Stimulated activated CD8-positive, alpha-beta memory T cell treated with anti-CD3 and anti-CD28 coated beads, Interleukin-15, amount 100 ng/mL, for 4 hours (primary cell): ENCODE results near the gene OR1F1.
"Not testable (repeated sequence)": the region's sequence is repeated elsewhere in the genome, so short reads cannot be mapped to it uniquely, and the experiment has no call there.

ENCODE experiments used
- DNase-seq, 2 donors: peaks; one replicate each; pipeline ENCODE4 v3.0.0-alpha.2; 2020; ENCODE audit warnings: low read depth in 2 of 2

Gene OR1F1

DNA sequence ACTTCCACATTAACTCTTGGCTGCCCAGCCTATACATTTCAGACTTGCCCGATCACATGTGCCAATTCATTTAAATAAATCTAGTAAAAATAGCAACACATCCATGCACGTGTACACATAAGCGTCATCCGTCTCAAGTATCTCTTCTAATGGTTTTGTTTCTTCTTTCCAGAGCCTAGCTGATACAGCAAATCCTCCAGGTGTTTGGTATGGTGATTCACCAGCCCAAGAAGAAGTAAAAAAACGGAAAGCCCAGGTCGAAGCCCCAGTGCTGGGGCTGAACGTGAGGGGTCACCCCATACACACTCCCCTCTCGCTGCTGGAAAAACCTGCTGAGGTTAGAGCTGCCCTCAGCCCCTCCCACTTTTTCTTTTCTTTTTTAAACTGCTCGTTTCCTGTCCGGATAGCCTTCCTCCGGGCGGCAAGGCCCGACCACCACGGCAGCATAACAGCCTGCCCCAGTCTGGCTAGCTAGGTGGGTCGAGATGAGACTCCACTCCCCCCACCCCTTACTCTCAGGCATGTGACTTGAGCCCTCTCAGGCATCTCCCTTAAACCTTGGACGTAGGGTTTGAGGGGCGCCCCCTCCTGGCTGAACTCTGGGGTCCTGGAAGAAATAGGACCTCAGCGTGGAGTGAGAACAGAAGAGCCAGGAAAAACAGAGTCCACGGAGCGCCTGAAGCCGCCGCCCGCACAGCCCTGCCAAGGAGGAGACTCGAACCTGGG is 13.9 kb upstream of the OR1F1 start:
- no peak for DNase-seq

DNA sequence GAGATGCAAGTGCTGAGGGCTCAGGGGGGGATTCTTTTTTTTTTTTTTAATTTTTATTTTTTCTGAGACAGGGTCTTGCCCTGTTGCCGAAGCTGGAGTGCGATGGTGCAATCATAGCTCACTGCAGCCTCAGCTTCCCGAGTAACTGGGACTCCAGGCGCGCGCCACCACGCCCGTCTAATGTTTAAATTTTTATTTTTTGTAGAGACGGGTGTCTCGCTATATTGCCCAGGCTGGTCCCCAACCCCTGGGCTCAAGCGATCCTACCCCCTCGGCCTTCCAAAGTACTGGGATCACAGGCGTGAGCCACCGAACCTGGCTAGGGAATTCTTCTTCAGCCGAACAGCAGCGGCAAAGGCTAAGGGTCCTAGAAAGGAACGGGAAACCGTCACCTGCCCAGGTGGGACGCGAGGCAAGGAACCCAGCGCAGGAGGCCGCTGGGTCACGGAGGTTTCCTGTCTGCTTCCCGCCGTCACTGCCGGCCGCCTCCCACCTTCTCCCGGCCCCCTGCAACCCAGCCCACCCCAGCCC is 13.3 kb upstream of the OR1F1 start:
- no peak for DNase-seq

DNA sequence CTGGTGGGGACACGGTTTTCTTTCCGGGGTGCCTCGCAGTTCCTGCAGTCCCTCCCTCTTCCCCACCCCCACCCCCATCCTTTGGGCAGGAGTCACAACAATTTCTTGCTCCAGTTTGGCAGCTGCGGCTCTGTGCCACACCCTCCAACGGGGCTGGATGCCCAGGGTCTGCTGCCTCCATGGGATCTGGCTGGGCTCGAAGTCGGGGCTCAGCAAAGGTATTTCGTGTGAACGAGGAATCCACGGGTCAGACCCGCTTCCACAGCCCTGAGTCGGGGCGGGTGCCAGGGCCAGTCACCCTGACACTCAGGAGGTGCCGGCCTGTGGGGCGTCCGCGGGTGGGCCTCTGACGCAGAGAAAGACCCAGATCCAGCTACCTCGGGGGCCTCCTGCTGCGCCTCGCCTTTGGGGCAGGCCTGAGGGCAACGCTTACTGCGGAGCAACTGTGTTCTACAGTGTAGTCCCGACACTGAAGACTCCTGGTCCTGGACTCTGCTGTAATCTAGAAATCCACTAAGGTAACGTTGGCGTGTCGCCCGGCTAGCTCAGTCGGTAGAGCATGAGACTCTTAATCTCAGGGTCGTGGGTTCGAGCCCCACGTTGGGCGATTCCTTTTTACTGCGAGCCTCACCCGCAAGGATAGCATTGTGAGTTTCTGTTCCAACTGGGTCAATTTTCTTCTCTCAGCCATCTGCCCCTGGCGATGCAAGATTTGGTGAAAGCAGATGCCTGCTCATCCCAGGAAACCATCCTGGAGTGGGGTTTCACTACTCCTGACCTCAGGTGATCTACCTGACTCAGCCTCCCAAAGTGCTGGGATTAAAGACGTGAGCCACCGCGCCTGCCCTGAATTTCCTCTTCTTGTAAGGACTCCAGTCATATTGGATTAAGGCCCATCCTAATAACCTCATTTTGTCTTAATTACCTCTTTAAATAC is 12.6 kb upstream of the OR1F1 start:
- no peak for DNase-seq

DNA sequence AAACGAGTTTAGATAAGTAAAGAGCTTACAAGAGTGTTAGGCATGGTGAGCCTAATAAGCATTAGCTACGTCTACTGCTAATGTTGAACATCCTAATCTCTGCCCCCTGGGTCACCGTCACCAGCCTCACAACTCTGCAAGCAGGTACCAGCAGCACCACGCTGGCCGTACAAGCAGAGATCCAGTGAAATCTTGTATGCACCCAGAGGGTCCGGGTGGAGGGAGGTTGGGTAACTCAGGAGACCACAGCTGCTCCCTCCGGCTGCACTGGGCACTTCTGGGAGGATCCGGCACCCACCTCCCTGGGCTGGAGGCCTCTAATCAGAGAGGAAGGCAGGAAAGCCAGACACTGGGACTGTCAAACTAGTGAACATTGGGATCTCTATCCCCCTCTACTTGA is 8.4 kb upstream of the OR1F1 start:
- DNase-seq, result no peak

DNA sequence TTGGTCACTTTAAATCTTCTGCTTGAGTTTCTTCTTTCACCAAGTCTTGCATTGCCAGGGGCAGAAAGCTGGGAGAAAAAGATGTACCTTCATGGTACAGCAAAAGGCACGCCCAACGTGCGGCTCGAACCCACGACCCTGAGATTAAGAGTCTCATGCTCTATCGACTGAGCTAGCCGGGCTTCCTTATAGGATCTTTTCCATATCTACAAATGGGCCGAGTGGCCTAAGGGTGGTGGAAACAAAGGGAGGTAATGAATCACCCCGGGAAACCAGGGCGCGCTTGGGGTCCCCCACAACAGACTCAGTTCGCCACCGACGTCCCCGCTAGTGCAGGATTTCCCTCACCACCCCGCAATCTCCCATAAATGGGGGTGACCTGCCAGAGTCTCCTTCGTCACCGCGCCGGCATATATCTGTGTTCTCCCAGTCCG is 7.5 kb upstream of the OR1F1 start:
- DNase-seq, result no peak

DNA sequence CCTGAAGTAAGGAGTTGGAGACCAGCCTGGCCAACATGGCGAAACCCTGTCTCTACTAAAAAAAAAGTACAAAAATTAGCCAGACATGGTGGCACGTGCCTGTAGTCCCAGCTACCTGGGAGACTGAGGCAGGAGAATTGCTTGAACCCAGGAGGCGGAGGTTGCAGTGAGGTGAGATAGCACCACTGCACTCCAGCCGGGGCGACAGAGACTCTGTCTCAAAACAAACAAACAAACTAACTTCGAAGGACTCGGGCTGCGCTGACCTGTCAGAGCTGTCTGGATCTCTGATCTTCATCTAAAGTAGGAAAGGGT is 5.8 kb upstream of the OR1F1 start:
- DNase-seq, result not testable (repeated sequence)

DNA sequence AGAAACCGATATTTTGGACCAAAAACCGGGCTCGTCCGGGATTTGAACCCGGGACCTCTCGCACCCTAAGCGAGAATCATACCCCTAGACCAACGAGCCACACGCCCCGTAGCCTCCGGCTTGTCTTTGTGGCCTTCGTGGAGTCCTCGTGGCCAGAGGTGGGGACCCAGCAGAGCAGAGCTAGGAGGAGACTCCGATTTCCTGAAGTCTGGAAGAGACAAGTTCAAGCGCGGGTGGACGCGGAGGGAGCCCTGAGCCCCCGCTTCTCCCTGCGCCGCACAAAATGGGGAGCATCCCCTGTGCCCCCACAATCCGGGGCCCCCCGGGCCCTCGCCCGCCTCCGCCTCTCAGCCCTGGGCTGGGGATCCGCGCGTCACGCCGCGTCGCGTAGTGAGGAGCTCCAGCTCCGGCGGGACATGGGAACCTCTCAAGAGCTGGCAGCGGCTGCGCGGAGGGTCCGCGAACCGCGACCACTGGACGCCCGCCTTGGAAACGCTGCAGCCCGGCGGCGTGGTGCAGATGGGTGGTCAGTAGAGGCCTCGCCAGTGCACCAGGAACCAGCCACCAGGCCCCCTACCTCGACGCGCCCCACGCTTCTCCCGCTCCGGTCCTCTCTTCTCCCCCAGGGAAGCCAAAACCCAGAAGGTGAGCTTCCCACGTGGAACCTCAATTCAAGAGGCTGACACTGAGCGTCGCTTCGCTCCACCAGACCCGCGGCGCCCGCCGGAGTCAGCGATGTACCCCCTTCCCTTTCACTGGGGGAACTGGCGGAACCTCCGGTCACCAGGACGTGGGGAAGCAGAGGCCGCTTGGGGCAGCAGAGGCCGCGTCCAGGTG is 5.2 kb upstream of the OR1F1 start:
- no peak for DNase-seq

DNA sequence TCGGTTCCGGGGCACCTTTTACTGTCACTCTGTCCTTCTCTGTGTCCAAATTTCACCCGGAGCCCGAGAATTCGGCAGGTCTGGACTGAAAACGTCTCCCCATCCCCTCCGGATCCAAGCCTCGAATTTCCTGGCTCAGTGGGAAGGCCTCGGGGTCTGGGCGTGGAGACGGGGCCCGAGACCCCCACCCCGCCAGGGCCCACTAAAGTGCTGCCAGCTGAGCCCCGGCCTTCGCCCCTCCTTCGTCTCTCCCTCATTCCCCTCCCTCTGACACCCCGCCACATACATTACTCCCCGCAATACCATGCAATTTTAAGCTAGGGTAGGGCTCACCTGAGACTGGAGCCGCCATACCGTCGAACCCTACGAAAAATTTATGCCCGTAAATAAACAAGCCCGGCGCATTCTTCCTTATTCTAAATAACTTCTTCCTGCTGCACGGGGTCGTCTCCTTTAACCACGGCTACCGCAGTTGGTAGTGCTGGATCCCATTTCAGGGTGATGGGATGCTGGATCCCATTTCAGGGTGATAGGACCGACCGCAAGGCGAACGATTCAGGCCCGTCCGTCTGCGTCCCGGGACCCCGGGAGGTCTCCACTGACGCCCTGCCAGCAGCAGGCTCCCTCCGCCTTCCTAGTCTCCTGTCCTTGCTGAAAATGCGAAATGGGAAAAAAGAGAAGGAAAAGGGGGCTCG is 4.4 kb upstream of the OR1F1 start:
- DNase-seq, result no peak

DNA sequence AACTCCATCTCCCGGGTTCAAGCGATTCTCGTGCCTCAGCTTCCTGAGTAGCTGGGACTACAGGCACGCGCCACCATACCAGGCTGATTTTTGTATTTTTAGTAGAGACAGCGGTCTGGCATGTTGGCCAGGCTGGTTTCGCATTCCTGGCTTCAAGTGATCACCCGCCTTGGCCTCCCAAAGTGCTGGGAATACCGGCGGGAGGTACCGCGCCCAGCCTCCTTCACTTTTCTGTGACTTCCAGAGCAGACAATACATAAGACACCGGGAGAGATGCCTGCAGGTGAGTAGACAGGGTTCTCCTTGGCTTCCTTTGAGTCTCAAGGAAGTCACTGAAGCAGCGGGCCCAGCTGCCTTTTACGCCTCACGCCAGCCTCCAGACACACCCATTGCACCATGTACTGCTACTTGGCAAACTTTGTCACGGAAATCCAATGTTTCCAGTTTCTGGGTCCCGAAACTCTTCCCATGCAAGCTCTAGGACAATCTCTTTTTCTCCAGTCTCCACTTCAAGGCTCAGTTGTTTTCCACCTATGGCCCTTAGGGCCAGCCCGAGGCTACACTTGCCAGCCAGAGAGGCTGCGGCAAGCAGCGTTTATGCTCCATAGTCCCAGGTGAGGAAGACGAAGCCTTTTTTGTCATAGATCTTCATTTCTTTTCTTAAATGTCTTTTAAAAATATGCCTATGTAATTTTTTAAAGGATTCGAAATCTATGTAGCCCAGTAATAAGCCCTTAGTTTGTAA is 886 bp upstream of the OR1F1 start:
- DNase-seq, result no peak

DNA sequence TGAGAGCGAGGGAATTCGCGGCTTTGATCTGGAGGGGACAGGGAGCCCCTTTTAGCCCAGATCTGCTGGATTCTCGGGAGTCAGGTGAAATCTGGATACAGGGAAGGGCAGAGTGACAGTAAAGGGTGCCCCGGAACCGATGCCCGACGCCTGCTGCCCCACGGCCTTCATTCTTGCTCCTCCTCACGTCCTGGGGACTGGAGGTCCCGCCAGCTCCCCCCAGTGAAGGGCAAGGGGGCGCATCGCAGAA is 596 bp downstream of the OR1F1 start:
- no peak for DNase-seq

DNA sequence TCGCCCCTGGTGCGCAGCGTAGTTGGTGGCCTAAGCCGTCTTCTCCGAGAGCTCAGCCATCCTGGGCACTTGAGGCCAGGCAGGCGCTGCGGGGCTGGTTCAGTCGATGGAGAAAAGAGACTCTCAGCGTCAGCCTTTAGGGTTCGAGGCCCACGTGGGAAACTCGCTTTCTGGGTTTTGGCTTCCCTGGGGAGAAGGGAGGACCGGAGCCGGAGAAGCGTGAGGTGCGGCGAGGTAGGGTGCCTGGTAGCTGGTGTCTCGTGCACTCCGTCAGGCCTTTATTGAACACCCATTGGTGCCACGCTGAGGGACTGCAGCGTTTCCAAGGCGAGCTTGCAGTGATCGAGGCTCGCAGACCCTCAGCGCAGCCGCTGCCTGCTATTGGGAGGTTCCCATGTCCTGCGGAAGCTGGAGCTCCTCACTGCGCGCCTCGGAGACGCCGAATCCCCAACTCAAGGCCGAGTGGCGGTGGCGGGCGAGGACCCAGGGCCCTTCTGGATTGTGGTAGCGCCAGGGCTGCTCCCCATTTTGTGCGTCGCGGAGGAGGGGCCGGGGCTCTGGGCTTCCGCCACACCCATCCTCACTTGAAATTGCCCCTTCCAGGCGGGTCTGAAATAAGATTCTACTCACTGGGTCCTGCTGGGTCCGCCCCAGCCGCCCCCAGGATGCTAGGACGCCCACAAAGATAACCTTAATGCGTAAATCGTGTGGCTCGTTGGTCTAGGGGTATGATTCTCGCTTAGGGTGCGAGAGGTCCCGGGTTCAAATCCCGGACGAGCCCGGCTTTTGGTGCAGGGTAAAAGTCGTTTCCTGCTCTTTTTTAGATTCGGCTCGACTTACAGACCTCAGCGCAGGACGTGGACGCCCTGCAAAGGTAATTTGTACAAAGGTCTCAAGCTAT is 1.2 kb downstream of the OR1F1 start:
- no peak for DNase-seq

DNA sequence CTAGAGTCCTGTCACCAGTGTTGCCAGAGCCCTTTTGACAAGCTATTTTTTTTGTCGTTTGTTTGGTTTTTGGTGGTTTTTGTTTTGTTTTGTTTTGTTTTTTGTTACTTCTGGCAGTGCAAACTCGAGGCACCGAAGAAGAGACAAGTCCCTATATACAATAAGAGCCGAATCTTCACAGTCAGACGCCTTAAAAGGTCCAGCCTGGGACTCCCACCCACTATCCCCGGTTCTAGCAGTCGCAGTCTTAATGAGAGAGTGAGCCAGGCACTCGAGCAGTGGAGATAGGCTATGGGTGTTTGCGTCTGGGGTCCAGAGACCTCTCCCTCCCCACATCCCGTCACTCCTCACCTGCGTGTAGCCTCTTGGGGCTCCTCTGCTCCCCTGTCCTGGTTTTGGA is 1.9 kb downstream of the OR1F1 start:
- DNase-seq, result no peak

DNA sequence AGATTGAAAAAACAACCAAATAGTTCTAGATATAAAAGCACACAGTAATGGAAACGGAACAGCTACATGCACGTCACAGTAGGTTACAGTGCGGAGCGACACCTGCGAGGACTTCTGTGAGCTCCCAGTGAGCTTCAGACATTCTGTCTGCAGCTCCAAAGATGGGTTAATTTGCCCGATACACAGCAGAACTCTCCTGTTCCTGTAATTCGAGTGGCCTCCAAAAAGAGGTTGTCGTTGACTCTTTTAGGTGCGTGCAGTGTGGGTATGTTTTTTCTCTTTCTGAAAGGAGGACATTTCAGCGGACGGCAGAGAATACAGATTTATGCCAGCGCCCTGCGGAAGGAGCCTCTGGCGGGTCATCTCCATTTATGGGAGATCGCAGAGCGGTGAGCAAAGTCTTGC is 2.9 kb downstream of the OR1F1 start:
- DNase-seq, result no peak

DNA sequence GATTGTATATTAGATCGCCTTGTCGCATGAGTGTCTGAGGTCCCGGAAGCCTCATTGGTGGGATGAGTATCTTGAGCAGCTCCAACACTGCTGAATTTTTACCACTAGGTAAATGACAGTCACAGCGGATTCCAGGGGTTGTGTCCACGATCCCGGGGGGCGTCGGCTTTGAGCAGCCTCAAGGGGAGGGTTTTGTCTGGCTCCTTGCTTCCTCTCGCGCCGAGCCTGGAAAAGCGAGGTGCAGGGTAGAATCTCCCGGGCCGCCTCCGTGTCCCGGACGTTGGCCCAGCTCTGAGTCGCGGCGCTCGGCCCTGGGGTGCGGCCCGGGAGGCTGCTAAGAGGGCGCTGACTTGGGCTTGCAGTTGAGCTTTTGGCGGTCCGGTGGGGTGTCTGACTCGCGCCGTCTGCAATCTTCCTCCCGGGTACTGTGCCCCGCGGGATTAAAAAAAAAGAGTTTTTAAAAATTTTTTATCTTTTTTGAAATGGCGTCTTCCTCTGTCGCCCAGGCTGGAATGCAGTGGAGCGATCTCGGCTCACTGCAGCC is 4.5 kb downstream of the OR1F1 start:
- DNase-seq, result no peak

DNA sequence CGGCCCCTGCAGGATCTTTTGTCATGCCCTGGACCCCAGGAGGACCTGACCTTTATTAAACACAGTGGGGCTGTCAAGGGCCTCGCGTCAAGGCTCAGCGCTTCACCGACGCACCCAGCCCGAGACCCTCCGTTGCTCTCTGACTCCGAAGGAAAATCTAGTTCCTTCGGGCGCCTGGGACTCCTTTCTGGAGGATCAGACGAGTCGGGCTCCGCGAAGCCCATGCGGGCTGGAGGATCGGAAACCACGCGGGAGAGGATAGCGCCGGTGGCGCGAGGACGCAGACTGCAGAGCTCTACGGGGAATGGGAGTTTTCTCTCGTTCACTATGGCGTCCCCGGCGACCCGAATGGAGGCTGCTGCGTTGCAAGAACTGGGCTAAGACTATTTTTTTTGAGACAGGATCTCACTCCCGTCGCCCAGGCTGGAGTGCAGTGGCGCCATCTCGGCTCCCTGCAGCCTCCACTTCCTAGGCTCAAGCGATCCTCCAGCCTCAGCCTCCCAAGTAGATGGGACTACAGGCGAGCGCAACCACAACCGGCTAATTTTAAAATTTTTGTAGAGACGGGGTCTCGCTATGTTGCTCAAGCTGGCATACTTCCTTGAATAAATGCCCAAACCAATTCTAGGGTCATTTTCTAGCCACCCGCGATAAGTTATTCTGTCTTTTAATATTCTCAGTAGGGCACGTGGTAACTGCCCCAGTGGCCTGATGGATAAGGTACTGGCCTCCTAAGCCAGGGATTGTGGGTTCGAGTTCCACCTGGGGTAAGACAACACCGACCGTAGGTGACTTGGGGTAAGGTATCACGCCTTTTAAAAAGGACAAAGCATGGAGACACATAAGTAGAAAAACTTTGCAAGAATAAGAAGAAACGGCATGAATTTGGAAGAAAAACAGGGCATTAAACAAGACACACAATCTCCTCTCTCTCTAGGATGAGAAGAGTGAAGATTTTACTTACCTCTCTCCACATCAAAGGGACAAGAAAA is 5.5 kb downstream of the OR1F1 start:
- DNase-seq, result no peak

DNA sequence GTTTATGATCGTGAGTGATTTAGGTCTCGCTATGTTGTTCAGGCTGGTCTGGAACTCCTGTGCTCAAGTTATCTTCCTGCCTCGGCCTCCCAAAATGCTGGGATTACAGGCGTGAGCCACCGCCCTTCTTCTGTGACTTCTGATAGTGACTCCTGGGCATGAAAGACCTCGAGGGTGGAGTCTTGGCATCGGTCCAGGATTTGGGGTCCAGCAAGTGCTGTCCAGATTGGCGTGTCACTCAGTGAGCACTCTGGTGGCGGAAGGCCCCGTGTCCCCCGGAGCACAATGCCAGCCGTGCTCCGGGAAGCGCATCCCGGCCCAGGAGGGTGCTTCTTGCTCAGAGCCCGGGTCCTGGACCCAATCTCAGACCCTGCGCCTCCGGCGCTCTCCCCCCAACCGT is 6.8 kb downstream of the OR1F1 start:
- no peak for DNase-seq

DNA sequence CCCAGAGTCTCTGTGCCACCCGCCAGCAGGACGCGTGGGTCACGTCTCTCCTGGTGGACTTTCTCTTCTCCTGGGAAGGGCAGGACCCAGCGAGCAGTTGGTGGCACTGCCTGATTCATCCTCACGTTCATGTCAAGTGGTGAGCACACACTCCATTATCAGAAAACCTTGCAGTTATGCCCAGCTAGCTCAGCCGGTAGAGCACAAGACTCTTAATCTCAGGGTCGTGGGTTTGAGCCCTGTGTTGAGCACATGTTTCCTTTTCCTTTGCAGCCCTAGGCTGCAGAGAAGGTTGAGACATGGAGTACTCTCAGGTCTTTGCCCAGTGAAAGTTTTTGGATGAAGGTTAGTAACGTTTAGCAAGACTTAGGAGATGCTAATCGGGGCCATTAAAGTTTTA is 8.0 kb downstream of the OR1F1 start:
- DNase-seq, result no peak

DNA sequence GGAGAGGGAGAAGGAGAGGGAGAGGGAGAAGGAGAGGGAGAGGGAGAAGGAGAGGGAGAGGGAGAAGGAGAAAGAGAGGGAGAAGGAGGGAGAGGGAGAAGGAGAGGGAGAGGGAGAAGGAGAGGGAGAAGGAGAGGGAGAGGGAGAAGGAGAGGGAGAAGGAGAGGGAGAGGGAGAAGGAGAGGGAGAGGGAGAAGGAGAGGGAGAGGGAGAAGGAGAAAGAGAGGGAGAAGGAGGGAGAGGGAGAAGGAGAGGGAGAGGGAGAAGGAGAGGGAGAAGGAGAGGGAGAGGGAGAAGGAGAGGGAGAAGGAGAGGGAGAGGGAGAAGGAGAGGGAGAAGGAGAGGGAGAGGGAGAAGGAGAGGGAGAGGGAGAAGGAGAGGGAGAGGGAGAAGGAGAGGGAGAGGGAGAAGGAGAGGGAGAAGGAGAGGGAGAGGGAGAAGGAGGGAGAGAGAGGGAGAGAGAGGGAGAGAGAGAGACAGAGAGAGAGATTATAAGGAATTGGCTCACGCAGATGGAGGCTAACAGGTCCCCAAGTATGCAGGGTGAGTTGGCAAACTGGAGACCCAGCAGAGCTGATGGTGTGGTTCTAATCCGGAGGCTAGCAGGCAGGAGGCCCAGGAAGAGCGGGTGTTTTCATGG is 9.8 kb downstream of the OR1F1 start:
- not testable (repeated sequence) for DNase-seq
